Adrenal gland (tissue), 12 donors: ENCODE results near the gene CISH. TPM values are rescaled to one million over a fixed set of nuclear protein-coding genes. Genes with fewer than 3 reads are reported as not detected.

ENCODE experiments used
- DNase-seq, 7 donors: peaks; one replicate each; pipeline ENCODE4 v3.0.0-alpha.2; 2019 to 2020
- H3K27ac ChIP-seq, 5 donors: fragments of 200-600 bp; sonication (generic) in 4 of 5; 1 replicate in 3 of 5; 2 replicates in 2 of 5; pipeline versions ENCODE4 v1.5.1 to v1.8.0; 2016 to 2020; ENCODE audit warnings: mild to moderate bottlenecking in 1 of 5
- H3K27me3 ChIP-seq: fragments of 200-600 bp; 2 replicates; pipeline ENCODE4 v1.8.0; 2021
- H3K36me3 ChIP-seq, 2 donors: fragments of 200-600 bp; replicated peaks in 1 of 2; 1 replicate in 1 of 2; 2 replicates in 1 of 2; pipeline versions ENCODE4 v1.5.1 to v1.8.0; 2018 to 2022
- H3K4me1 ChIP-seq, 2 donors: fragments of 200-600 bp; replicated peaks in 1 of 2; 1 replicate in 1 of 2; 2 replicates in 1 of 2; pipeline versions ENCODE4 v1.5.1 to v1.8.0; 2018 to 2021
- H3K4me3 ChIP-seq, 4 donors: fragments of 200-600 bp; sonication (generic) in 3 of 4; one replicate each; pipeline ENCODE4 v1.5.1; 2016 to 2018
- H3K9me3 ChIP-seq, 3 donors: fragments of 200-600 bp; sonication (generic) in 1 of 3; replicated peaks in 1 of 3; 1 replicate in 2 of 3; 2 replicates in 1 of 3; pipeline versions ENCODE4 v1.5.1 to v1.8.0; 2016 to 2021
- CTCF ChIP-seq, 6 experiments: fragments of 450-650 bp in 4 of 6; fragments of 200-600 bp in 2 of 6; sonication (generic) in 1 of 6; IDR thresholded peaks; 1 replicate in 5 of 6; 2 replicates in 1 of 6; pipeline versions ENCODE4 v1.5.1 to v1.8.0; 2016 to 2021; ENCODE audit warnings: antibody characterized with exemption in 6 of 6, mild to moderate bottlenecking in 2 of 6, moderate library complexity in 1 of 6
- POLR2A ChIP-seq, 2 donors: fragments of 450-650 bp; IDR thresholded peaks; one replicate each; pipeline ENCODE4 v1.6.1; 2017; ENCODE audit warnings: antibody characterized with exemption in 2 of 2, mild to moderate bottlenecking in 2 of 2, moderate library complexity in 1 of 2
- WGBS, 4 donors: extraction: QIAGEN DNeasy Blood & Tissue Kit in 2 of 4; methylation state at CpG; one replicate each; pipeline versions ENCODE4 v1.1.5 to v1.1.7; 2013 to 2017; 5-methylcytosine and 5-hydroxymethylcytosine counted together
- intact Hi-C, 2 donors: fragments of 100-400 bp; cut with DNase I; formaldehyde crosslinking; loops; one replicate each; pipeline versions ENCODE4 v1.14.1 to v1.15.0; 2022 to 2023
- polyA plus RNA-seq, 3 donors: library from polyadenylated mRNA; stranded (reverse); fragments of 200-250 nt in 2 of 3; fragments of 350-450 nt in 1 of 3; fragmentation: Illumina TruSeq in 1 of 3; extraction: RNeasy Lipid Tissue Mini Kit (QIAGEN cat#74804) in 1 of 3; gene quantifications; one replicate each; pipeline ENCODE4 v1.2.3, GENCODE V29; 2013 to 2014
- total RNA-seq, 9 donors: library from RNA; depleted of rRNA in 4 of 9; stranded (reverse); fragments of >200 nt in 4 of 9; fragments of 120-200 nt in 1 of 9; fragmentation: NEBNext Ultra II Directional in 1 of 9; extraction: Animal tissue kit (Norgen Biotek cat#: 25700) in 1 of 9; gene quantifications; one replicate each; pipeline versions ENCODE4 v1.1.0 to v1.2.4, GENCODE V29; 2013 to 2023
- donor health status: healthy with polysubstance abuse.
- donor health status: Bipolar disorder and iron deficiency.
- donor health status: DM: yes; HTN: yes; CAD: no.
- donor health status: DM: no; HTN: no; CAD: no.
- donor health status: DM: no; HTN: no; CAD: no.
- donor health status: DM: yes; HTN: yes; CAD: no.

The CISH gene
- total and polyA plus RNA-seq, 12 donors: 1.8 to 12.6 (median 5.1) TPM

- Histone ChIP-seq H3K27me3 (no peaks in the 10 kb centered on the region), H3K27ac (peak overlapping the region in 3 of 5 donors; percentile 79 to 97 (median 90)), H3K9me3 (no peaks in the 10 kb centered on the region), H3K4me1 (peaks cover 18 to 41% of the 10 kb centered on the region in 2 donors), H3K4me3 (peak overlapping the region in 2 of 4 donors; percentile 65 to 92), H3K36me3 (no peaks in the 10 kb centered on the region)
- DNase-seq: no peak
- 48 to 61% (median 57%) methylated on average over 2 to 6 of the region's 6 CpGs; no CpG with 5 or more reads in 1 of the 4 donors for WGBS, 4 donors
- TF ChIP-seq CTCF (IDR thresholded peaks at IDR 0.05): no peak
- TF ChIP-seq POLR2A (IDR thresholded peaks at IDR 0.05): no peak
- intact Hi-C loops: loop anchor here (5.0 to 10.0 kb wide), 2 partner anchors 754 to 757 kb away; no protein-coding TSS in a partner anchor
Measured at GRCh38 chr3:50617911-50618481, 6.4 kb upstream of the CISH start.

- peak in 6 of 7 donors; percentile 53 to 75 (median 62) for DNase-seq
- no peaks in the 10 kb centered on the region for H3K36me3 ChIP-seq
- no peaks in the 10 kb centered on the region for H3K9me3 ChIP-seq
- peaks cover 18 to 47% of the 10 kb centered on the region in 2 donors for H3K4me1 ChIP-seq
- TF ChIP-seq POLR2A (IDR thresholded peaks at IDR 0.05): peak in 1 of 2 donors; percentile 24
- peak in 1 of 6 experiments; percentile 2 for TF ChIP-seq CTCF (IDR thresholded peaks at IDR 0.05)
- H3K27ac ChIP-seq: peak within 1 kb of the TSS; percentile 32 to 97 (median 79)
- intact Hi-C loops: loop anchor here (5.0 to 10.0 kb wide), 2 partner anchors 755 to 758 kb away; no protein-coding TSS in a partner anchor
- no peaks in the 10 kb centered on the region for H3K27me3 ChIP-seq
- H3K4me3 ChIP-seq: peak within 1 kb of the TSS in 3 of 4 donors; percentile 65 to 92 (median 71)
- 0 to 2% (median 1%) methylated on average over 11 to 58 of the region's 58 CpGs for WGBS, 4 donors
Measured at GRCh38 chr3:50617096-50617791, 5.7 kb upstream of the CISH start, which contains the start of gene MAPKAPK3. TSS of gene MAPKAPK3 (plus strand) at chr3:50617151. CDS start at chr3:50617566, 415 bp downstream.

GRCh38 chr3:50616770-50617095 lies 5.2 kb upstream of the CISH start:
- Histone ChIP-seq H3K9me3 (no peaks in the 10 kb centered on the region), H3K4me3 (peak overlapping the region in 2 of 4 donors; percentile 65 to 92), H3K27ac (peak overlapping the region in 4 of 5 donors; percentile 38 to 97 (median 84)), H3K36me3 (no peaks in the 10 kb centered on the region), H3K27me3 (no peaks in the 10 kb centered on the region), H3K4me1 (peaks cover 18 to 49% of the 10 kb centered on the region in 2 donors)
- DNase-seq: peak; percentile 91 to 96 (median 93)
- intact Hi-C loops: loop anchor here (5.0 to 10.0 kb wide), 2 partner anchors 756 to 758 kb away; no protein-coding TSS in a partner anchor
- no peak for TF ChIP-seq CTCF (IDR thresholded peaks at IDR 0.05)
- no peak for TF ChIP-seq POLR2A (IDR thresholded peaks at IDR 0.05)
- 0 to 2% (median 1%) methylated on average over 3 to 22 of the region's 22 CpGs for WGBS, 4 donors
